ENCODE measurements around the gene PPARD. TPM values are rescaled to one million over a fixed set of nuclear protein-coding genes. Genes with fewer than 3 reads are reported as not detected.

Gene PPARD
- total RNA-seq, 2 donors from 2014 or later, result 6.0 to 11.2 TPM

GRCh38 chr6:35392111-35392702 lies 49.8 kb downstream of the PPARD start:
- TF ChIP-seq CTCF (IDR thresholded peaks at IDR 0.05) (no peak), POLR2A (IDR thresholded peaks at IDR 0.05) (no peak)
- H3K9me3 ChIP-seq, result no peaks in the 10 kb centered on the region
- H3K4me3 ChIP-seq, result no peak overlapping the region
- H3K27ac ChIP-seq, result peak overlapping the region; percentile 51 to 69 (median 62)
- H3K27me3 ChIP-seq, result no peaks in the 10 kb centered on the region
- WGBS, 2 donors, result 40 to 48% methylated on average over 10 of the region's 12 CpGs
- ATAC-seq (peak; percentile 77), DNase-seq (peak; percentile 79 to 93 (median 88))
- no peaks in the 10 kb centered on the region for H3K36me3 ChIP-seq (replicated peaks in 1 of 2; ENCODE audit: insufficient read depth in 1 of 2, low read depth in 2 of 2)
- intact Hi-C loops (cut with DNase I), result no loop called here
- peaks cover 28% of the 10 kb centered on the region for H3K4me1 ChIP-seq

GRCh38 chr6:35392773-35393672 lies 50.7 kb downstream of the PPARD start:
- Histone ChIP-seq H3K4me3 (no peak overlapping the region), H3K4me1 (peaks cover 28% of the 10 kb centered on the region), H3K9me3 (no peaks in the 10 kb centered on the region), H3K36me3 (replicated peaks in 1 of 2; ENCODE audit: insufficient read depth in 1 of 2, low read depth in 2 of 2) (no peaks in the 10 kb centered on the region), H3K27me3 (no peaks in the 10 kb centered on the region), H3K27ac (peak overlapping the region in 3 of 4 donors; percentile 57 to 69 (median 66))
- TF ChIP-seq POLR2A (IDR thresholded peaks at IDR 0.05) (no peak), CTCF (IDR thresholded peaks at IDR 0.05) (no peak)
- WGBS, 2 donors, result 74 to 81% methylated on average over 6 of the region's 6 CpGs
- ATAC-seq (no peak), DNase-seq (no peak)
- intact Hi-C loops (cut with DNase I), result no loop called here

- 42 to 44% methylated on average over 4 to 5 of the region's 5 CpGs for WGBS, 2 donors
- ATAC-seq (no peak), DNase-seq (peak in 3 of 4 donors; percentile 44 to 50 (median 44))
- Histone ChIP-seq H3K4me1 (peaks cover 37% of the 10 kb centered on the region), H3K4me3 (no peak overlapping the region), H3K27ac (no peak overlapping the region), H3K9me3 (no peaks in the 10 kb centered on the region), H3K27me3 (no peaks in the 10 kb centered on the region), H3K36me3 (replicated peaks in 1 of 2; ENCODE audit: insufficient read depth in 1 of 2, low read depth in 2 of 2) (no peaks in the 10 kb centered on the region)
- no peak for TF ChIP-seq CTCF (IDR thresholded peaks at IDR 0.05)
- no peak for TF ChIP-seq POLR2A (IDR thresholded peaks at IDR 0.05)
- intact Hi-C loops (cut with DNase I), result no loop called here
These were observed 54.6 kb downstream of the PPARD start for GRCh38 chr6:35396991-35397390.

GRCh38 chr6:35397806-35398418 lies 55.6 kb downstream of the PPARD start:
- Histone ChIP-seq H3K4me3 (no peak overlapping the region), H3K27me3 (no peaks in the 10 kb centered on the region), H3K27ac (no peak overlapping the region), H3K9me3 (no peaks in the 10 kb centered on the region), H3K36me3 (replicated peaks in 1 of 2; ENCODE audit: insufficient read depth in 1 of 2, low read depth in 2 of 2) (no peaks in the 10 kb centered on the region), H3K4me1 (peaks cover 37% of the 10 kb centered on the region)
- intact Hi-C loops (cut with DNase I), result no loop called here
- WGBS, 2 donors, result 93 to 96% methylated on average over 5 of the region's 5 CpGs
- ATAC-seq, result no peak
- no peak for DNase-seq
- no peak for TF ChIP-seq POLR2A (IDR thresholded peaks at IDR 0.05)
- TF ChIP-seq CTCF (IDR thresholded peaks at IDR 0.05), result no peak
